ENCODE results near the gene CAB39. TPM values are rescaled to one million over a fixed set of nuclear protein-coding genes. Genes with fewer than 3 reads are reported as not detected.

Gene CAB39
- polyA plus RNA-seq, 1 of the 3 experiments (the other 2 are of a cell fraction): 15.7 TPM

DNA sequence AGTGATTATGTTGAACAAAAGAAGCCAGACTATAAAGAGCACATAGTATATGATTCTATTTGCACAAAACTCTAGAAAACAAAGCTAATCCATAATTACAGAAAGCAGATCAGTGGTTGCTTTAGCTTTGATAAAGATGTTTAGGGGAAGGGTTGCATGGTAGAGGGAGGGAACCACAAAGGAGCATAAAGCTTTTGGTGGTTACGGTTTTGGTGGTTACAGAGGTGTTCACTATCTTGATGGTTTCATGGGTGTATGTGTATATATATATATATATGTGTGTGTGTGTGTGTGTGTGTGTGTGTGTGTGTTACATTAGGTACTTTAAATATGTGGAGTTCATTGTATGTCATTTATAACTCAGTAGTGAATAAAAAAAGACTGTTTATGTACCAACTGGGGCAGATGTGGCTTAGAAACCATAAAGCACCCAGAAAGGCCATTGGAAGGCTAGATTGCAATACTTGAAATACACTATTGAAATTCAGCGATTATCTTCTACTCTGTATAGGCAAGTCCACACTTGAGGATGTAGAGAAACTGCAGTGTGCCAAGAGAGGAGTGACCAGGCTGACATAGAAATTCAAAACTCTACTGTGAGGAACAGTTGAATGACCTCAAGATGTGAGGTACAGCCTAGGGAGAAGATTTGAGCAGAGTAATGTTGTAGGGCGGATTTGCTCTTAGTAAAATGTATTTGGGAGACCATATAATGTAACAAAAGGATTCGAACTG lies 60.6 kb downstream of the CAB39 start:
- Histone ChIP-seq H3F3A (replicated peaks; ENCODE audit: insufficient read depth) (peaks cover 29% of the 10 kb centered on the region), H3K27me3 (ENCODE audit: insufficient read depth) (no peaks in the 10 kb centered on the region), H3K36me3 (replicated peaks in 1 of 2; ENCODE audit: control insufficient read depth in 1 of 2, insufficient read depth in 2 of 2, low read length in 1 of 2) (peaks cover 5 to 34% of the 10 kb centered on the region in 2 experiments), H4K20me1 (ENCODE audit: insufficient read depth) (no peaks in the 10 kb centered on the region), H3K27ac (ENCODE audit: low read depth in 2 of 2, low read length in 1 of 2) (peak overlapping the region in 1 of 2 experiments; percentile 80; a peak in 1 of 4 replicates), H3K9me3 (no peaks in the 10 kb centered on the region), H3K4me2 (no peak overlapping the region), H3K9me2 (no peaks in the 10 kb centered on the region), H3K4me1 (ENCODE audit: control insufficient read depth in 1 of 2, insufficient read depth in 2 of 2, low read depth in 1 of 2, low read length in 1 of 2) (peaks cover 0 to 26% of the 10 kb centered on the region in 2 experiments; a peak in 2 of 4 replicates), H3K79me2 (ENCODE audit: insufficient read depth) (peaks cover 49% of the 10 kb centered on the region), H3K4me3 (ENCODE audit: low read depth in 2 of 2, low read length in 1 of 2) (no peak overlapping the region), H2AFZ (ENCODE audit: low read depth) (no peak overlapping the region), H3K9ac (no peak overlapping the region)
- no peak for TF ChIP-seq TAF1 (IDR thresholded peaks at IDR 0.05; ENCODE audit: borderline replicate concordance, low read depth, low read length)
- TF ChIP-seq, protein P1, sequence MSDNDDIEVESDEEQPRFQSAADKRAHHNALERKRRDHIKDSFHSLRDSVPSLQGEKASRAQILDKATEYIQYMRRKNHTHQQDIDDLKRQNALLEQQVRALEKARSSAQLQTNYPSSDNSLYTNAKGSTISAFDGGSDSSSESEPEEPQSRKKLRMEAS (IDR thresholded peaks at IDR 0.05; ENCODE audit: low read depth): no peak
- TF ChIP-seq GABPA (IDR thresholded peaks at IDR 0.05; ENCODE audit: low read depth): no peak
- no peak for TF ChIP-seq TEAD4 (IDR thresholded peaks at IDR 0.05; ENCODE audit: borderline replicate concordance, insufficient read depth)
- no peak for TF ChIP-seq JUND (IDR thresholded peaks at IDR 0.05)
- no peak for TF ChIP-seq SIN3A (IDR thresholded peaks at IDR 0.05; ENCODE audit: borderline replicate concordance, low read depth, low read length)
- TF ChIP-seq, protein P2, sequence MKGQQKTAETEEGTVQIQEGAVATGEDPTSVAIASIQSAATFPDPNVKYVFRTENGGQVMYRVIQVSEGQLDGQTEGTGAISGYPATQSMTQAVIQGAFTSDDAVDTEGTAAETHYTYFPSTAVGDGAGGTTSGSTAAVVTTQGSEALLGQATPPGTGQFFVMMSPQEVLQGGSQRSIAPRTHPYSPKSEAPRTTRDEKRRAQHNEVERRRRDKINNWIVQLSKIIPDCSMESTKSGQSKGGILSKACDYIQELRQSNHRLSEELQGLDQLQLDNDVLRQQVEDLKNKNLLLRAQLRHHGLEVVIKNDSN (IDR thresholded peaks at IDR 0.05; ENCODE audit: borderline replicate concordance, low read depth): no peak
- TF ChIP-seq ELF1 (IDR thresholded peaks at IDR 0.05): no peak
- no peak for TF ChIP-seq FOXJ3 (CRISPR knock-in tag; IDR thresholded peaks at IDR 0.05)
- TF ChIP-seq RFX5 (IDR thresholded peaks at IDR 0.05; ENCODE audit: low read length): no peak
- no peak for TF ChIP-seq MEF2A (IDR thresholded peaks at IDR 0.05; ENCODE audit: borderline replicate concordance, low read depth)
- DNase-seq: no peak
- CTCF ChIA-PET: interaction anchor here (1.0 to 1.9 kb wide), 2 partner anchors 10 to 11 kb away, joined by 3 to 4 read pairs; no protein-coding TSS in a partner anchor
- POLR2A ChIA-PET: no interaction called here
- WGBS (ENCODE audit: low lambda C conversion rate): 92% methylated on average over 4 of the region's 4 CpGs

DNA sequence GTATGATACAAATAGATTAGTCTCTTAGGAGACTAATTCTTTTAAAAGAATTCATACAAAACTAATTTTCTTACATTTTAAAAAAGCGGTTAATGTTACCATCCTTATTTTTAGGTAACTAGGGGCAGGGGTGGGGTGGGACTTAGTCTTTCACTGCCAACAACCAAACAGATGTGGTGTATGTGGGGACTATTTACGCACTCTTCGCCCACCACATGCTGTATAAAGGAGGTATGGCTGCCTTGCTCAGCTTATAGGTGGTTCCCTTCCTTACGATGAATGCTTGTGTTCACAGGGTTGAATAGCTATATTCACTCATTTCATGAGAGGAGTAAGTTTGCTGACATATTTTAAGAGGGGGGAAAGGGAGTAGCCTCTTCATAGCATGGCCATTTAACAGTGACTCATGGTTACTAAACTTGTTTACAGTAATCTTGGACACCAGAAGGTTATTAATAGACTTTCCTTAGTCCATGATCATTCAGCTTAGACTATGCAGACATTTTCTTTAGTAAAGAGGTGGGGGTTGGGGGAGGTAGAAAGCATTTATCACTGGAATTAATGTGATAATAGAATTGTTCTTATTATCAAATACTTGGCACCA lies 61.8 kb downstream of the CAB39 start:
- POLR2A ChIA-PET: no interaction called here
- Histone ChIP-seq H3K4me3 (ENCODE audit: low read depth in 2 of 2, low read length in 1 of 2) (no peak overlapping the region), H4K20me1 (ENCODE audit: insufficient read depth) (no peaks in the 10 kb centered on the region), H3K9me2 (no peaks in the 10 kb centered on the region), H2AFZ (ENCODE audit: low read depth) (no peak overlapping the region), H3K9ac (no peak overlapping the region), H3K4me1 (ENCODE audit: control insufficient read depth in 1 of 2, insufficient read depth in 2 of 2, low read depth in 1 of 2, low read length in 1 of 2) (peaks cover 0 to 26% of the 10 kb centered on the region in 2 experiments; a peak in 2 of 4 replicates), H3F3A (replicated peaks; ENCODE audit: insufficient read depth) (peaks cover 25% of the 10 kb centered on the region), H3K36me3 (replicated peaks in 1 of 2; ENCODE audit: control insufficient read depth in 1 of 2, insufficient read depth in 2 of 2, low read length in 1 of 2) (peaks cover 5 to 26% of the 10 kb centered on the region in 2 experiments), H3K9me3 (no peaks in the 10 kb centered on the region), H3K4me2 (peak overlapping the region; percentile 45; the same call in 1 of the 2 replicates), H3K27me3 (ENCODE audit: insufficient read depth) (no peaks in the 10 kb centered on the region), H3K79me2 (ENCODE audit: insufficient read depth) (peaks cover 53% of the 10 kb centered on the region), H3K27ac (ENCODE audit: low read depth in 2 of 2, low read length in 1 of 2) (peak overlapping the region in 1 of 2 experiments; percentile 80; a peak in 3 of 4 replicates)
- WGBS (ENCODE audit: low lambda C conversion rate): 87% methylated on average over 4 of the region's 4 CpGs
- TF ChIP-seq JUND (IDR thresholded peaks at IDR 0.05) (peak; percentile 43; the same call in 1 of the 2 replicates), MEF2A (IDR thresholded peaks at IDR 0.05; ENCODE audit: borderline replicate concordance, low read depth) (peak; percentile 77), FOSL2 (IDR thresholded peaks at IDR 0.05; ENCODE audit: borderline replicate concordance, low read depth) (peak; percentile 61; the same call in 1 of the 2 replicates), TCF12 (IDR thresholded peaks at IDR 0.05) (peak; percentile 51), TEAD4 (IDR thresholded peaks at IDR 0.05; ENCODE audit: borderline replicate concordance, insufficient read depth) (no peak)
- TF ChIP-seq, protein P3, sequence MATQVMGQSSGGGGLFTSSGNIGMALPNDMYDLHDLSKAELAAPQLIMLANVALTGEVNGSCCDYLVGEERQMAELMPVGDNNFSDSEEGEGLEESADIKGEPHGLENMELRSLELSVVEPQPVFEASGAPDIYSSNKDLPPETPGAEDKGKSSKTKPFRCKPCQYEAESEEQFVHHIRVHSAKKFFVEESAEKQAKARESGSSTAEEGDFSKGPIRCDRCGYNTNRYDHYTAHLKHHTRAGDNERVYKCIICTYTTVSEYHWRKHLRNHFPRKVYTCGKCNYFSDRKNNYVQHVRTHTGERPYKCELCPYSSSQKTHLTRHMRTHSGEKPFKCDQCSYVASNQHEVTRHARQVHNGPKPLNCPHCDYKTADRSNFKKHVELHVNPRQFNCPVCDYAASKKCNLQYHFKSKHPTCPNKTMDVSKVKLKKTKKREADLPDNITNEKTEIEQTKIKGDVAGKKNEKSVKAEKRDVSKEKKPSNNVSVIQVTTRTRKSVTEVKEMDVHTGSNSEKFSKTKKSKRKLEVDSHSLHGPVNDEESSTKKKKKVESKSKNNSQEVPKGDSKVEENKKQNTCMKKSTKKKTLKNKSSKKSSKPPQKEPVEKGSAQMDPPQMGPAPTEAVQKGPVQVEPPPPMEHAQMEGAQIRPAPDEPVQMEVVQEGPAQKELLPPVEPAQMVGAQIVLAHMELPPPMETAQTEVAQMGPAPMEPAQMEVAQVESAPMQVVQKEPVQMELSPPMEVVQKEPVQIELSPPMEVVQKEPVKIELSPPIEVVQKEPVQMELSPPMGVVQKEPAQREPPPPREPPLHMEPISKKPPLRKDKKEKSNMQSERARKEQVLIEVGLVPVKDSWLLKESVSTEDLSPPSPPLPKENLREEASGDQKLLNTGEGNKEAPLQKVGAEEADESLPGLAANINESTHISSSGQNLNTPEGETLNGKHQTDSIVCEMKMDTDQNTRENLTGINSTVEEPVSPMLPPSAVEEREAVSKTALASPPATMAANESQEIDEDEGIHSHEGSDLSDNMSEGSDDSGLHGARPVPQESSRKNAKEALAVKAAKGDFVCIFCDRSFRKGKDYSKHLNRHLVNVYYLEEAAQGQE (IDR thresholded peaks at IDR 0.05; ENCODE audit: low read depth, low read length): no peak
- no peak for DNase-seq
- CTCF ChIA-PET: no interaction called here

All from SK-N-SH (cell line).